ENCODE measurements around the gene E2F8.
"Not testable (repeated sequence)": the region's sequence is repeated elsewhere in the genome, so short reads cannot be mapped to it uniquely, and the experiment has no call there.

The E2F8 gene

GRCh38 chr11:19275496-19275895 lies 34.8 kb upstream of the E2F8 start:
- Histone ChIP-seq H3K4me1 (ENCODE audit: control insufficient read depth, low read length) (peaks cover 11% of the 10 kb centered on the region), H3F3A (ENCODE audit: control insufficient read depth, insufficient read depth) (no peaks in the 10 kb centered on the region), H3K79me2 (ENCODE audit: control insufficient read depth, low read length) (no peaks in the 10 kb centered on the region), H3K9me2 (replicated peaks; ENCODE audit: control insufficient read depth, low read length) (no peaks in the 10 kb centered on the region), H3K27me3 (ENCODE audit: control insufficient read depth, low read length) (no peaks in the 10 kb centered on the region), H3K36me3 (ENCODE audit: control insufficient read depth, low read length) (no peaks in the 10 kb centered on the region), H3K27ac (ENCODE audit: low read depth, low read length) (no peak overlapping the region), H3K4me3 (ENCODE audit: low read length) (no peak overlapping the region), H3K4me2 (ENCODE audit: low read length) (no peak overlapping the region), H3K9me3 (ENCODE audit: control insufficient read depth, insufficient read depth, low read length) (no peaks in the 10 kb centered on the region), H4K20me1 (ENCODE audit: control insufficient read depth, insufficient read depth, low read depth, low read length) (no peaks in the 10 kb centered on the region)
- TF ChIP-seq EZH2phosphoT487 (IDR thresholded peaks at IDR 0.05; ENCODE audit: borderline replicate concordance, low read length), result no peak
- TF ChIP-seq, protein P1, sequence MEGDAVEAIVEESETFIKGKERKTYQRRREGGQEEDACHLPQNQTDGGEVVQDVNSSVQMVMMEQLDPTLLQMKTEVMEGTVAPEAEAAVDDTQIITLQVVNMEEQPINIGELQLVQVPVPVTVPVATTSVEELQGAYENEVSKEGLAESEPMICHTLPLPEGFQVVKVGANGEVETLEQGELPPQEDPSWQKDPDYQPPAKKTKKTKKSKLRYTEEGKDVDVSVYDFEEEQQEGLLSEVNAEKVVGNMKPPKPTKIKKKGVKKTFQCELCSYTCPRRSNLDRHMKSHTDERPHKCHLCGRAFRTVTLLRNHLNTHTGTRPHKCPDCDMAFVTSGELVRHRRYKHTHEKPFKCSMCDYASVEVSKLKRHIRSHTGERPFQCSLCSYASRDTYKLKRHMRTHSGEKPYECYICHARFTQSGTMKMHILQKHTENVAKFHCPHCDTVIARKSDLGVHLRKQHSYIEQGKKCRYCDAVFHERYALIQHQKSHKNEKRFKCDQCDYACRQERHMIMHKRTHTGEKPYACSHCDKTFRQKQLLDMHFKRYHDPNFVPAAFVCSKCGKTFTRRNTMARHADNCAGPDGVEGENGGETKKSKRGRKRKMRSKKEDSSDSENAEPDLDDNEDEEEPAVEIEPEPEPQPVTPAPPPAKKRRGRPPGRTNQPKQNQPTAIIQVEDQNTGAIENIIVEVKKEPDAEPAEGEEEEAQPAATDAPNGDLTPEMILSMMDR (IDR thresholded peaks at IDR 0.05; ENCODE audit: low read depth, low read length, poor library complexity, severe bottlenecking), result no peak

- not testable (repeated sequence) for H3K9me2 ChIP-seq (replicated peaks; ENCODE audit: control insufficient read depth, low read length); H3F3A ChIP-seq (ENCODE audit: control insufficient read depth, insufficient read depth); H3K4me1 ChIP-seq (ENCODE audit: control insufficient read depth, low read length); H3K4me3 ChIP-seq (ENCODE audit: low read length); H3K36me3 ChIP-seq (ENCODE audit: control insufficient read depth, low read length); H4K20me1 ChIP-seq (ENCODE audit: control insufficient read depth, insufficient read depth, low read depth, low read length); H3K79me2 ChIP-seq (ENCODE audit: control insufficient read depth, low read length); H3K27ac ChIP-seq (ENCODE audit: low read depth, low read length); H3K27me3 ChIP-seq (ENCODE audit: control insufficient read depth, low read length); H3K4me2 ChIP-seq (ENCODE audit: low read length); H3K9me3 ChIP-seq (ENCODE audit: control insufficient read depth, insufficient read depth, low read length)
Observed at GRCh38 chr11:19273219-19273618, 32.5 kb upstream of the E2F8 start.

DNA sequence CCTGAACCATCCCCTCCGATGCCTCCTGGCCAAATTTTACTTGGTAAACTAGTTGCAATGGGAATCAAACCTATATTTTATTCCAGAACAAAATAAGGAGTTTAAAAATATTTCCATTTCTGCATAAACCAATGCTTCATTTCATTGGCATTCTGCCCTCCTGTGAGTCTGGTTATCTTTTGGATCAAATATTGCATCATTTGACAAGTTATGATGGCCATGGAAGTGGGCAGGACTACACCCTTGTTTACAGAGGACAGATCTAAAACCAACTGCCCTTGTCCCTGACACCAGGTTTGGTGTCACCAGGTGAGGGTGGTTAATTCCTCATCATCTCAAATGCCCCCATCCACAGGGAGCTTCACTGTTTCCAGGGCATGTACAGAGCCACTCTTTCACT lies 28.2 kb upstream of the E2F8 start:
- no peaks in the 10 kb centered on the region for H3K79me2 ChIP-seq (ENCODE audit: control insufficient read depth, low read length)
- H4K20me1 ChIP-seq (ENCODE audit: control insufficient read depth, insufficient read depth, low read depth, low read length), result no peaks in the 10 kb centered on the region
- TF ChIP-seq, protein P1 (IDR thresholded peaks at IDR 0.05; ENCODE audit: low read depth, low read length, poor library complexity, severe bottlenecking), result no peak
- no peak for TF ChIP-seq EZH2phosphoT487 (IDR thresholded peaks at IDR 0.05; ENCODE audit: borderline replicate concordance, low read length)
- H3K27me3 ChIP-seq (ENCODE audit: control insufficient read depth, low read length), result peaks cover 14% of the 10 kb centered on the region
- no peak overlapping the region for H3K4me2 ChIP-seq (ENCODE audit: low read length)
- H3F3A ChIP-seq (ENCODE audit: control insufficient read depth, insufficient read depth), result no peaks in the 10 kb centered on the region
- no peaks in the 10 kb centered on the region for H3K9me2 ChIP-seq (replicated peaks; ENCODE audit: control insufficient read depth, low read length)
- H3K4me3 ChIP-seq (ENCODE audit: low read length), result no peak overlapping the region
- H3K9me3 ChIP-seq (ENCODE audit: control insufficient read depth, insufficient read depth, low read length), result no peaks in the 10 kb centered on the region
- no peaks in the 10 kb centered on the region for H3K36me3 ChIP-seq (ENCODE audit: control insufficient read depth, low read length)
- H3K4me1 ChIP-seq (ENCODE audit: control insufficient read depth, low read length), result no peaks in the 10 kb centered on the region
- no peak overlapping the region for H3K27ac ChIP-seq (ENCODE audit: low read depth, low read length)

DNA sequence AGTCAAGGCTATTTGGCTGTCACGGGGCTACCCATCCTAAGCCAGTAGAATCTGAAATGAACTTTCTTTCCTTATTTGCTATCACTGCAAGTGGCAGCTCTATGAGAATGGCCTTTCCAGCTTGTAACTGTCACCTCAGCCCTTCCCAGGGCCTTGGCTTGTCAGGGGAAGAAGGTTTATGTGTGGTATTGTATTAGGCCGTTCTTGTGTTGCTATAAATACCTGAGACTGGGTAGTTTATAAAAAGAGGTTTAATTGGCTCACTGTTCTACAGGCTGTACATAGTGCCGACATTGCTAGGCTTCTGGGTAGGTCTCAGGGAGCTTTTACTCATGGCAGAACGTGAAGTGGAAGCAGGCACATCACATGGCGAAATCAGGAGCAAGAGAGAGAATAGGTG lies 26.8 kb upstream of the E2F8 start:
- Histone ChIP-seq H3K4me1 (ENCODE audit: control insufficient read depth, low read length) (no peaks in the 10 kb centered on the region), H3K4me2 (ENCODE audit: low read length) (no peak overlapping the region), H3K79me2 (ENCODE audit: control insufficient read depth, low read length) (no peaks in the 10 kb centered on the region), H3K9me2 (replicated peaks; ENCODE audit: control insufficient read depth, low read length) (no peaks in the 10 kb centered on the region), H4K20me1 (ENCODE audit: control insufficient read depth, insufficient read depth, low read depth, low read length) (no peaks in the 10 kb centered on the region), H3K27ac (ENCODE audit: low read depth, low read length) (no peak overlapping the region), H3K9me3 (ENCODE audit: control insufficient read depth, insufficient read depth, low read length) (no peaks in the 10 kb centered on the region), H3K27me3 (ENCODE audit: control insufficient read depth, low read length) (peaks cover 18% of the 10 kb centered on the region), H3F3A (ENCODE audit: control insufficient read depth, insufficient read depth) (no peaks in the 10 kb centered on the region), H3K36me3 (ENCODE audit: control insufficient read depth, low read length) (no peaks in the 10 kb centered on the region), H3K4me3 (ENCODE audit: low read length) (no peak overlapping the region)
- TF ChIP-seq, protein P1 (IDR thresholded peaks at IDR 0.05; ENCODE audit: low read depth, low read length, poor library complexity, severe bottlenecking), result no peak
- TF ChIP-seq EZH2phosphoT487 (IDR thresholded peaks at IDR 0.05; ENCODE audit: borderline replicate concordance, low read length), result no peak
